RCC 7860 (cell line): ENCODE measurements around the gene C11orf21.
"Not testable (repeated sequence)": the region's sequence is repeated elsewhere in the genome, so short reads cannot be mapped to it uniquely, and the experiment has no call there.

ENCODE experiments used
- DNase-seq: peaks from one replicate; pipeline ENCODE4 v3.0.0-alpha.2; 2015; ENCODE audit warnings: low spot score
- FAIRE-seq: peaks from 2 replicates; lab custom pipeline; 2012; peaks lifted over from hg19 to GRCh38; lab: Jason Lieb, UNC

The C11orf21 gene

DNA sequence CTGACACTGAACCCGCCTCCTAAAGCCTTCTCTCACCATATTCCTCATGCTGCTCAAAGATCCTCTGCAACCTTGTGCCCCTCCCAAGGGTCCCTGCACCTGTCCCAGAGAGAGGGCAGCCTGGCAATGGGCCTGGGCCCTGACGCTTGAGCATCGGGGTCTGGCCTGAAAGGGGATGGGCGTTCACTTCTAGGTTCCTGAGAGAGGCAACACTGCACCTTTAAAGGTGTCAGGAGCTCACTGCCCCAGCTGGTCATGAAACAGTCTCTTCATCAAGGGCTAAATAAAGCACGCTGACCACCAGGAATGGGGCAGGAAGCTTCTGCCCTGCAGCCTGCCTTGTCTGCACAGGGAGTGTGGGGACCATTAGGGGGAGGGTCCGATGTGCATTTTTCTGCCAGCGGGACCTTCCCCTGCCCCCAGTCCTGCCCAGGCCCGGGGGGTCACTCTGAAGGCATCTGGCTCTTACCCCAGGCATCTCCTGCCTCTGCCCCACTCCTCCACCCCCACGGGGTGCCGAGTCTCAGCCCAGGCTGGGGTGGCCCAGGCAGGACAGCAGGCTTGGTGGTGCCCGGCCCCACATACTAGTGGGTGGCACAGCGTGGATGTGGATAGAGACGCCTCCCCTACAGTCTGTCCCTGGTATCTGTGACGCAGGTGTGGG lies 3.5 kb downstream of the C11orf21 start:
- no peak for DNase-seq
- no peak for FAIRE-seq

DNA sequence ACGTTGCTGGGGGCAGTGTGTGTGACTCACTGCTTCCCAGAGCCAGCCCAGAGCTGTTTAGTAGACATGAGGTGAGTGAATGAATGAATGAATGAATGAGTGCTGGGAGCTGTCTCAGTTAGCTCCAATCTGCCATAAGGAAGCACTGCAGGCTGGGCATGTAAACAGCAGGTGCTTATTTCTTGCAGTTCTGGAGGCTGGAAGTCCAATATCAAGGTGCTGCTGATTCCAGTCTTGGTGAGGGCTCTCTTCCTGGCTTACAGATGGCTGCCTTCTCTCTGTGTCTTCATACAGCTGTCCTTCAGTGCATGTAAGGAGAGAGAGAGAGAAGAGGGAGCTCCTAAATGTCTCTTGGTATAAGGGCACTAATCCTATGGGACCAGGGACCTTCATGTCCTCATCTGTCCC lies 4.1 kb downstream of the C11orf21 start:
- no peak for DNase-seq
- FAIRE-seq, result no peak

DNA sequence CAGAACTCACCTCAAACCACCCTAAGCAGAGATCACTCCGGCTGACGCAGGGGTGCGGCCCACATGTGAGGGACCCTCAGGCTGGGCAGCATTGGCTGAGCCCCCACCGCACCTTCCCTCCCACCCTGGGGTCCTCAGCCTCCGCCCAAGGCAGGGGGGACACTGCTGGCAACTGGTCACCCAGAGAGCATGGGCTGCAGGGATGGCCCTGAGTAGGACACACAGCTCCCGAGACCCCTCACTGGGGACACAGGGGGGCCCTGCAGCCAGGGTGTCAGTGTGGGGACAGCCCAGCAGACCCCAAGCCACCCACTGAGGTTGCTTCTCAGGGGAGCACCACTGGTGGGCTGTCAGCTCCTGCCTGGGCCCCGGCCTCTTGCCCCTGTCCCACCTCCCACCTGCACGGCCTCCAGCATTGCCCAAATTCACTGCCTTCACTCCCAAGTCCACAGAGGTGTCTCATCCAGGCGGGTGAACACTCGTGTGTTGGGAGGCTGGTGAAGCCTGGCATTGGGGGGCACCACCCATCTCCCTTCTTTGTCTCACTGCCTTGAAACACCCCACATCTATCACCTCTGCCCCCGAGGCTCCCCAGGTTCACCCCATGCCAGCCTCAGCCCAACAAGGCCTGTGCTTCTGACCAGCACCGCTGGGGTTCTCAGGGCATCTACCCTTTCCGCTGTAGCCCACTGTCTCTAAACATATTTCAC lies 4.7 kb downstream of the C11orf21 start:
- FAIRE-seq (no peak), DNase-seq (no peak)

DNA sequence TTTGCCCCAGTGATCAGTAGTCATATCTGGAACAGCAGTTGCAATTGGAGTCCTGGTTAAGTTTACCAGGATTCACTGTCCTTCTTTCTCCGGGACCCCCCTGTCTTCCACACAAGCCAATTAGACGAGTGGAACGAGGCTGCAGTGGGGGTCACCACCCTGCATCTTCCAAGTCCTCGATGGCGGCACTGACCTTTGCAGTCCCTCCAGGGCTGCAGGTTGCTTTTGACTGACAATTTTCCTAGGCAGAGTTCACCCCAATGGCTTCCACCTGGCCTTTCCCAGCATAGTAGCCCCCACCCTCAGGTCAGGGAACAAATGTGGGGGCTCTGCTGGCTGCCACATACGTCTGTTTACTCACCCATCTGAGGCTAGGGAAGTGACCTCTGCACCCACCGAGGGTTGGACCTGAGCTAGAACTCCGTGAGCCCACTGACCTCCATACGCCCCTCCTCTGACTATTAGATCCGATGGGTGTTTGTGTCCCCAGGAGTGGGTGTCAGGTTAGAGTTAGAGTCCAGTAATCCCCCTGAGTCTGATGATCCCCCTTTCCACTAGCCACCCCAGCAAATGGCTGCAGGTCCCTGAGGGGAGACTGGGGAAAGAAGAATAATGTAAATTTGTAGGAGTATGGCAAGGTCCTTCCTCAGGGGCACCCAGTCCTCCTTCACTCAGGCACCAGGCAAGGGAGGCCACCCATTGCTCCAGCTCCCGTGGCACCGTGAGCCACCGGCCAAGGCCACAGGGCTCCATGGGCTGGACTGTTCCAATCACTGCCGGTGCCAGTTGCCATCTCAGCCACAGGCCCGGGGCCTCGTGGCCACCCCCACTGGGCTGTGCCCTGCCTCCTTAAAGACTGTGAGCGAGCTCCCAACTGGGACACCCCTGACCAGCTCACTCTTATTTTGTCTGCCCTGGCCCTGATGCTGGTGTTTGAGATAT lies 5.5 kb downstream of the C11orf21 start:
- DNase-seq (no peak), FAIRE-seq (no peak)

DNA sequence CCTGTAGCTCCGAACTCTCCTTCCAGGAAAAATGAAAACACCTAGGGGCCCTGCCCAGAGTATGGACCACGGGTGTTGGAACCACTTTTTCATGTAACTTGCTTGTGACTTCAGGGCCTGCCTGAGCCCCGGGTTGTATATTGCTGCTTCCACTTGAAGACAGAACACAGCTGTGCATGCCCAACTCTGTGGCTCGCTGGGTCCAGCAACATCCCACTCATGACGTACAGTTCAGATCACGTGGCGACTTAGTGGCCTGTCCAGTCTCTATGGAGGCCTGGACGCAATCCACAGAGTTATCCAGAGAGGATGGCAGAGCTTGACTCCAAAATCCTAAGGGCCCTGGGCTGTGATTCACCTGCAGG lies 6.8 kb downstream of the C11orf21 start:
- DNase-seq (no peak), FAIRE-seq (no peak)

DNA sequence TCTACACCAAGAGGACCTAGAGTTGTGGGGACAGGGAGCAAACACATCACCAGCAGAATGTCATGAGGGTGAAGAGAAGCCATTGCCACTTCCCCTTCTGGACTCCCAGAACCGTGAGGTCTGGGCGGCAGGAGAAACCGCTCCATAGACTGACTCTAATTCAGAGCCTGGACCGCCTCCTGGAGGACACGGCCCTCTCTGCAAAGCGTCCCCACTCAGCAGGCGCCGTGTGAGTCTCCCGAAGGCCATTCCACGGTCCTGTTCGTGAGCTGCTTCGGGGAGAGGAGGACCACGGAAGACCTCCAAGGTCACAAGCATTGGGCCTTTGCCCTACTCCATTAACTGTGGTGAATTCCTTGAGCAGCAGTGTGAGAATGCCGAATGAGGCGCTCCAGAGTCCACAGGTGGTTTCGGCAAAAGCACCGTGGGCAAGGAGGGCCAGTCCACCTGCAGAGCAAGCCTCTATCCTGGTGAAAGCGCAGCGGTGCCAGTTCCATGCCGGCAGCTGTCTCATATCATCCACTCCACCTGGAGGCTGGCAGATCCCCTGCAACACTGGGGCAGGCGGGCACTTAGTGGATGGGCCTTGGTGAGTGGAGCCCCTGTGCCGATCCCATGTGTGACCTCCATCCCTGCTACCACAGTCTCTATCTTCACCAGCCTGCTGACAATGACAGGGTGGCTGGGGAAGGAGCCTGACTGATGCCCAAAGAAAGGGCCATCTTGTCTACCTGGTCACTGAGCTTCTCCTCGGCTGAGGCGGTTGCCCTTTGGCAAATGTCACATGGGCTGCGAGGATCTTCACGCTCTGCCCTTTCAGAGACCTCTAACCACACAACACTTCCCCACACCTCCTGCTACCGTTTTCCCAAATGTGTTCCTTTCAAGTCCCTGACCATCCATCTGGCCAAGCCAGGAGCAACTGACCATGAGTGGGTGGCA lies 7.5 kb downstream of the C11orf21 start:
- DNase-seq (no peak), FAIRE-seq (no peak)

DNA sequence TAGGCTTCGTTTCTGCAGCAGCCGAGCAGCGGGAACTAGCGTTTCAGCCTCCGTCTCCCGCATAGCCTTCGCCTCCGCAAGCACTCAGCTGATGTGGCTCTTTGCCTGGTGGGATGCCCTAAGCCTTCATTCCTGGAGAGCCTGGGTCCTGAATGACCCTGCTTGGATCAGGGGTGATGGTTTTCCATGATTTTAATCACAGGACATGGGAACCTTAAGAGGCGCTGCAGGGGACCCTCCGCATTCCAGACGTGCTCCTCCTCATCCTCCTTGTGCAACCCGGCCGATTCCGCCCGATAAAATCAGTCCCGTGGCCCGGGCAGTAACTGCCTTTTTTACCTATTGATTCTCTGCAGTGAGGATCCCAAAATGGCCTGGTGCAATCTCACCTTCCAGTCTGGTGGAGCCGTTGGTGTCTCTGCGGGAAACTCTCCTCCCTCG lies 8.2 kb downstream of the C11orf21 start:
- no peak for FAIRE-seq
- no peak for DNase-seq

DNA sequence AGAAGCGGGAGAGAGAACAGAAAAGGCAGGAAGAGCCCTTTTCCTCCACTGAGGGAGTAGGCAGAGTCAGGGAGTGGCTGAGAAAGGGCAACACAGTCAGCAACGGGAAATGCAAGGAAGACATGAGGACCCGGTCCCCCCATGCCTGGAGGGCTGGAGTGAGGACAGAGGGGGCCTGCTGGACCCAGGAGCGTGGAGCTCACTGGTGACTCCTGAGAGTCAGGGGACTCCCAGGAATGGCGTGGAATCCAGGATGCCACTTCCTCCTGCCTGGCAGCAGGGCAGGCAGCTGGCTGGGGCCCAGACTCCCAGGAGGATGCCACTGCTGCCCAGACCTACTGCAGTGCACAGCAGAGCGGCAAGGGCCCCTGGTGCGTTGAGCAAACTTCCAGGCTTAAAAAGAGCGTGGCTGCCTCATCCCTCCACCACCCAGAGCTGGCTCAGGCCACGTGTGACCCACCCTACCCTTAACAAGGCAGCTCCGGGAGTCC lies 11.3 kb downstream of the C11orf21 start:
- FAIRE-seq (no peak), DNase-seq (no peak)

DNA sequence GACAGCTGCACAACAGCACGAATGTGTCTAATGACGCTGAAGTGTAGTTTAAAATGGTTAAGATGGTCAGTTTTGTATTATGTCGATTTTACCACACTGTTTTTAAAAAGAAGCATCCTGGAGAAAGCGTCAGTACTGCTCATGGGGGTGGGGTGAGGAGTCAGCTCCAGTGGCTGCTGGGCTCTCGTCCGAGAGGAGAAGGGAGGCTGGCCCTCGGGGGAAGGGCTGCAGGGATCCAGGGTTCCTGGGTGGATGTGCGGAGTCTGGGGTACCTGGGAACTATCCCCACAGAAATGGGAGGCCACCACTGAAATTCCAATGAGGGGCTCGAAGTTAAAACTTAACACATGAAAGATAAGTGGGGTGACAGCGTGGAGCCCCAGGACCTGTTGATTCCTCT lies 11.9 kb downstream of the C11orf21 start:
- FAIRE-seq (no peak), DNase-seq (no peak)

DNA sequence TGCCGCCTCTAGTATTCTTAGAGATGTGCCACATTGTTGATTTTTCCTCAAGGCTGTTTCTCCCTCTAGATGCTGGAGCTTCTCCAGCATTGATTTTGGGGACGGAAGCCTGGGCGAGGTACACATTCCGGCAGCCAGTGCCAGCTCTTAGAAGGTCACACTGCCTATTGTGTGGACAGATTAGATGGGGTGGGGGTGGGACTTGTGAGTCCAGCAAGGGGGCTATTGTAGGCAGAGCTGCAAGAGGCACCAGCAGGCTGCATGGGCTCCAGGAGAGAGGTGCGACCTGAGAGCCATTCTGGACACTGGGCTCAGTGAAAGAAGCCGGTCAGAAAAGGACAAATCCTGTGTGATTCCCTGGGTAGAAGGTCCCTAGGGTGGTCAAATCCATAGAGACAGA lies 12.4 kb downstream of the C11orf21 start:
- DNase-seq (no peak), FAIRE-seq (no peak)

DNA sequence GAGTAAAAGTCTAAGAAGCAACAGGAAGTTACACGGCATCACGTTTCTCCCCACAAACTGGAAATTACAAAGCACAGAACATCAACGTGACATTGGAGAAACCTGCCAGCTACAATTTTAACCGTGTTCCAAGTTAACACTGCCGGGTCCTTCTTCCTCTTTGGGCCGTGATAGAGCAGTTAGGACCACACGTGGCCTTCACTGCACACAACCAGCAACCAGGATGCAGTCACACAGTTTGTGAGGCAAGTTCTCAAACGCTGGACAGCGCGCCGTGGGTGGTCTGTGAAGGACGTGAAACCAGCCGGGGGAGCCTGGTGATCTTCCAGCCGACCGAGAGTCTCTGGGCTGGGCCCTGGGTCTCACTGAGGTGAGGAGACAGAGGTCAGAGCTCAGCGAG lies 14.6 kb downstream of the C11orf21 start:
- FAIRE-seq (no peak), DNase-seq (no peak)

DNA sequence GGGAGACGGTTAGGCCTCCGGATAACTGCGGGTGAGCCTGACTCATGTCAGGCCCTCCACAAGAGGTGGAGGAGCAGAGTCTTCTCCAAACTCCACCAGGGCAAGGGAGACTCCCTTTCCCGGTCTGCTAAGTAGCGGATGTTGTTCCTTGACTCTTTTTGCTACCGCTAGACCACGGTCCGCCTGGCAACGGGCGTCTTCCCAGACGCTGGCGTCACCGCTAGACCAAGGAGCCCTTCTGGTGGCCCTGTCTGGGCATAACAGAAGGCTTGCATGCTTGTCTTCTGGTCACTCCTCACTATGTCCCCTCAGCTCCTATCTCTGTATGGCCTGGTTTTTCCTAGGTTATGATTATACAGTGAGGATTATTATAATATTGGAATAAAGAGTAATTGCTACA lies 15.4 kb downstream of the C11orf21 start:
- FAIRE-seq, DNase-seq: not testable (repeated sequence)

DNA sequence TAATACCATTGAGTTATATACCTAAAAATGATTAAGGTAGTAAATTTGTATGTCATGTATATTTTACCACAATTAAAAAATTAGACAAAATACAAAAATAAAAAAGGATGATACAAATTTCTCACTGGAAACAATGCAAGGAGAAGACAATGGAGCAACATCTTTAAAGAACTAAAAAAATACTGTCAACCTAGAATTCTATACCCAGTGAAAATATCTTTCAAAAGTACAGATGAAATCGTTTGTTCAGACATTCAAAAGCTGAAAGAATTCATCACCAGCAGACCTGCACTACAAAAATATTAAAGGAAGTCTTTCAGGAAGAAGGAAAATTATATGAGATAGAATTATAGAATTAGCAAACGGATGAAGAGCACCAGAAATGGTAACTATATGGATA lies 21.5 kb downstream of the C11orf21 start:
- FAIRE-seq, result no peak
- DNase-seq, result no peak

DNA sequence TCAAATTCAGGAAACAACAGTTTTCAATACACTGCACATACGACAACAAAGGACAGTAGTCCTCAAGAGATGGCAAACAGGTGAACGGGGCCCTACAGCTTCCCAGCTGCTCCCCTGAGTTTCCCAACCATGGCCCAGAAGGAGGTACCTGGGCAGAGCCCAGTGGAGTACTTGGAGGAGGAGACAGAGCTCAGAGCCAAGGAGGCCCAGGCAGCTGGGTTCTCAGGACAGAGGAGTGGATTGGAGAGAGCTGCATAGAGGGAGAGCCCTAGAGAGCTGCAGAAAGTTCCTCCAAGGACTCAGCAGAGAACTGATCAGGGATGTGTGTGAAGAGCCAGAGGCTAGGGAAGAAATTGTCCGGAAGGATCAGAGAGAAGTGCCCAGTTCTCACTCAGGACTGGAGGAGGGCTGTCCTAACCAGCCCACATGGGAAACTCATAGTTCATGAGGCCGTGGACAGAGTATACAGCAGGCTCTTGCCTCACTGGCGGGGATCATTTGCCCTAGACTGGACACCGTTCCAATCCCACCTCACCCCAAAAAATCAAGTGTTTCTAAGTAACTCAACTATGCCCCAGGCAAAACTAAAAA lies 23.7 kb downstream of the C11orf21 start:
- FAIRE-seq (no peak), DNase-seq (no peak)

DNA sequence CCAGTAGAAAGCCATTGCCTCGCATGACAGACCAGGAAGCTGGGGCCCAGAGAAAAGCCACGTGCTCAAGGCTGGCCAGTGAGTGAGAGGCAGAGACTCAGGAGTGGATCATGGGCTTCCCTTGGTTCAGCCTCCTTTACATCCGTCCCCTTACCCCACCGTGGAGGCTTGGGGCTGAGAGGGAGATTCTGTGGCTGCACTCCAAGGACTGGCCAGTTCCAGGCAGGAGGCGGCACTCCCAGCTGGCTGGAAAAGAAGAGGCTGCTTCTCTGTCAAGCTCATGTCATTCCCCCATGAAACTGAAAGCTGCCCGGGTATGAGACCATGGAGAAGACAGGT lies 24.7 kb downstream of the C11orf21 start:
- FAIRE-seq, result no peak
- DNase-seq, result no peak

DNA sequence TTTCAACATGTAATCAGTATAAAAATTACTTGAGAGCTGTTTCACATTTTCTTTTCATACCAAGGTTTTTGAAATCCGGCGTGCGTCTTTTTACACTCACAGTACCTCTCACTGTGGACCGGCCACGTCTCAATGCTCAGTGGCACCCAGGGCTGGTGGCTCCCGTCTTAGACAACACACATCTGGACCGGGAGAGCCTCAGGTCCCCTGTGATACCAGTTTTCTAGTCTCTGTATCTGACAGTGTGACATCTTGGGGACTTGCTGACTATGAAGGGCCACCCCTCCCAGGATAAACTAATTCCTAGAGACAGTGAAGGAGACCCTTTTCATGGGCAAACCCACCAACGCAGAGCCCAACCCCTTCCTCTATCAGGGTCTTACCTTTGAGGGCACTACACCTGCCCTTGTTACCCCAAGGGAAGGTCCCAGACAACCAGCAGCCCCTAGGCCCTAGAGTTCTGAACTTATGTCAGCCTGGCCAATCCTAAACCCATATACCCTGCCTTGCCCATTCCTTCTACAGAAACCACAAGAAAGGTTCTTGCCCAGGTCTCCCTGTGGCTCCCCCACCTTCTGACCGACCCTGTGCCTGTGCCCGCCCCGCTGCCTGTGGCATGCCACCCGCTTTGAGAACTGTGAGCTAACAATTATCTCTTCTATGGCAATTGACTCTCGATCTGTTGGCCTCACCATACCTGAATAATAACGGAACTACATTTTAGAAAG lies 25.3 kb downstream of the C11orf21 start:
- FAIRE-seq (no peak), DNase-seq (no peak)

DNA sequence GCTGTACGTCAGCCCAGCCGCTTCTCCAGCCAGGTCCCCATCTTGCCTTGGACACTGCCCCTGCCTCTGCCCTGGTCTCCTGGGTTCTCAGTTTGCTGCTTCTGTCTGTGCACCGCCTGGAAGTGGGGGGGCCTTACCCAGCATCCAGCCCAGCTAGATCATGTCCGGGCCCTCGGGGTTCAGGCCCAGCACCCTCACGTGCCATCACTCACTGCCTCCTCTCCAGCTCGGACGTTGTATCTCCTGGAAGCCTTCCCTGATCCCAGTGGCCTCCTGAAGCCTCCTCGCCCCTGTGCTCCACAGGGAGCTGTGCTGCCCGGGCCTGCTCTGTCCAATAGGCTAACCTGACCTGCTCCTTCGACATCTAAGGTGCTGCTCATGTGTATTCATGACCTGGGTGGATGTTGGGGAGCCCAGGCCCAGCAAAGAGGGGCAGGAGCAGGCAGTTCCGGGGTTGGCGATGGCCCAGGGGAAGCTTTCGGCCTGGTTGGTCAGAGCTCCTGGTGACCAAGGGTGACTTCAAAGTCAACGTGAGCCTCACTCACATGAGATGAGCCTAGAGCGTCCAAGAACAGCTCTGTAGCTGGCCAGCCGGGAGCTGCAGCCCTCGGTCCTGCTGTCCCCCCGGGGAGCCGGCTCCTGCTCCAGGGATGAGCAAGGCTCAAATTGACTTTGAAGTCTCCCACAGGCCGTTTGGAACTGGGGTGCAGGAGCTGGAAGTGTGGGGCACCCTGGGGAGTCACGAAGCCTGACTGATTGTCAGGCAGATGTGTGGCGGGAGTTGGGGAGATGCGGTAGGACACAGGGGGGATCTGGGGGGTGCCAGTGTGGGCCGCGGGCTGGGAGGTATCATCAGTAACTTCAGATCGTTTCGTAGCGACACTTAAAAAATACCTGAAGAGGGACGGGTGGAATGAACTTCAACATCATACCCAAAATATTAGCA lies 26.1 kb downstream of the C11orf21 start:
- FAIRE-seq, result no peak

DNA sequence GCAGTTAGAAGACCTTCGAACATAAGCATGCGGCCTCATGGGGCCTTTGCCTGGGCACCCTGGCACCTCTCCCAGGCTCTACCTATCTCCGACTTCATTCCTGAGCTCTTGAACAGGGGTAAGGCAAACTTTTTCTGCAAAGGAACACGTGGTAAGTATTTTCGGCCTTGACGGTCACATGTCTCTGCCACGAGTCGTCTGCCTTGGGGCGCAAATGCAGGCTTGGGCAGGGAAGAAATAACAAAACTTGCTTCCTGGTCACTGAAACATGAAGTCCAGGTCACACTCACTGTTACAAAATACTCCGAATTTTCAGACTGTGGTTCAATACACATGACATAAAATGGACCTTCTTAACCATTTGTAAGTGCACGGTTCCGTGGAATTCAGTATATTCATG lies 27.9 kb downstream of the C11orf21 start:
- DNase-seq (no peak), FAIRE-seq (no peak)

More for the DNA sequence above, 26.1 kb downstream of the C11orf21 start:
- DNase-seq, result no peak
